Body of pancreas (tissue), 4 donors: ENCODE data around the gene ATF6. TPM values are rescaled to one million over a fixed set of nuclear protein-coding genes. Genes with fewer than 3 reads are reported as not detected.
A peak's percentile ranks its signal among the peaks of the same experiment; 100 is the strongest.

ENCODE experiments used
- ATAC-seq: fragments of 150-250 bp; one replicate; pipeline ENCODE4 v1.9.1; 2016
- DNase-seq, 4 donors: peaks; one replicate each; pipeline ENCODE4 v3.0.0-alpha.2; 2019
- H3K27ac ChIP-seq, 4 donors: fragments of 200-600 bp; sonication (generic); 1 replicate in 3 of 4; 2 replicates in 1 of 4; pipeline versions ENCODE4 v1.5.1 to v1.6.1; 2016 to 2019; ENCODE audit warnings: mild to moderate bottlenecking in 1 of 4, mixed read lengths in 1 of 4, moderate library complexity in 1 of 4
- H3K27me3 ChIP-seq, 2 donors: fragments of 200-600 bp; sonication (generic); one replicate each; pipeline ENCODE4 v1.6.0; 2016; ENCODE audit warnings: mild to moderate bottlenecking in 1 of 2
- H3K36me3 ChIP-seq, 2 donors: fragments of 200-600 bp; sonication (generic); replicated peaks in 1 of 2; 2 replicates each; pipeline ENCODE4 v1.5.1; 2016; ENCODE audit warnings: low read depth in 2 of 2; ENCODE audit not compliant: insufficient read depth in 1 of 2
- H3K4me1 ChIP-seq: fragments of 200-600 bp; sonication (generic); one replicate; pipeline ENCODE4 v1.6.0; 2016
- H3K4me3 ChIP-seq, 2 donors: fragments of 200-600 bp; sonication (generic); 1 replicate in 1 of 2; 2 replicates in 1 of 2; pipeline ENCODE4 v1.5.1; 2016 to 2019
- H3K9me3 ChIP-seq, 3 donors: fragments of 200-600 bp; sonication (generic); 1 replicate in 2 of 3; 2 replicates in 1 of 3; pipeline ENCODE4 v1.5.1; 2016
- POLR2A ChIP-seq, 3 donors: fragments of 450-650 bp; IDR thresholded peaks; one replicate each; pipeline ENCODE4 v1.6.1; 2016; ENCODE audit warnings: antibody characterized with exemption in 3 of 3, mild to moderate bottlenecking in 2 of 3
- WGBS, 2 donors: methylation state at CpG; one replicate each; pipeline ENCODE4 v1.1.5; 2017; 5-methylcytosine and 5-hydroxymethylcytosine counted together
- intact Hi-C: fragments of 100-400 bp; cut with DNase I; formaldehyde crosslinking; loops from one replicate; pipeline ENCODE4 v1.15.1; 2023
- total RNA-seq, 2 donors: library from RNA; depleted of rRNA; stranded (reverse); fragments of >200 nt; gene quantifications; one replicate each; pipeline ENCODE4 v1.1.0, GENCODE V29; 2016
- TF ChIP-seq, protein P1 (sequence below), 7 experiments: fragments of 450-650 bp in 4 of 7; fragments of 200-600 bp in 3 of 7; sonication (generic) in 3 of 7; IDR thresholded peaks; one replicate each; pipeline ENCODE4 v1.5.1; 2016 to 2019; ENCODE audit warnings: antibody characterized with exemption in 7 of 7

Gene ATF6
- total RNA-seq, 2 donors from 2014 or later = 12.5 to 16.3 TPM

DNA sequence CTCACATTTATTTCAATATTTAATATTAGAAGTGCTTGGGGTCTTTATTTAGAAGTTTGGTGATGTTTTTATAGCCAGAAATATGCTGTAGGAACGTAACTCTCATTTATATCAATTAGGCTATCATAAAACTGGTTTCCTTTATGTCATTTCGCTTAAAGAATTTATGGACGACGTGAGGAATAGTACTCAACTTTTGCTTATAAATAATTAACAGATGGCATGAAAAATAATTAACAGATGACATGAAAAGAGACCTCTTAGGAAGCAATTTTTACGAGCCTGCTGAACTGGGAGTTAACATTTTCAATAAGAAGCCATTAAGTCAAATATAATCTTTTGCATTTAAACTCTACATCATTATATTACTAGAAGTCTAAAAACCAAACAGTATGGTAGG lies 134.0 kb downstream of the ATF6 start:
- Histone ChIP-seq H3K4me1 (no peaks in the 10 kb centered on the region), H3K27ac (no peak overlapping the region), H3K36me3 (no peaks in the 10 kb centered on the region), H3K27me3 (no peaks in the 10 kb centered on the region), H3K9me3 (no peaks in the 10 kb centered on the region), H3K4me3 (no peak overlapping the region)
- intact Hi-C loops = no loop called here
- ATAC-seq (no peak), DNase-seq (no peak)
- WGBS, 2 donors = 74 to 77% methylated on average over 5 of the region's 5 CpGs
- TF ChIP-seq, protein P1, sequence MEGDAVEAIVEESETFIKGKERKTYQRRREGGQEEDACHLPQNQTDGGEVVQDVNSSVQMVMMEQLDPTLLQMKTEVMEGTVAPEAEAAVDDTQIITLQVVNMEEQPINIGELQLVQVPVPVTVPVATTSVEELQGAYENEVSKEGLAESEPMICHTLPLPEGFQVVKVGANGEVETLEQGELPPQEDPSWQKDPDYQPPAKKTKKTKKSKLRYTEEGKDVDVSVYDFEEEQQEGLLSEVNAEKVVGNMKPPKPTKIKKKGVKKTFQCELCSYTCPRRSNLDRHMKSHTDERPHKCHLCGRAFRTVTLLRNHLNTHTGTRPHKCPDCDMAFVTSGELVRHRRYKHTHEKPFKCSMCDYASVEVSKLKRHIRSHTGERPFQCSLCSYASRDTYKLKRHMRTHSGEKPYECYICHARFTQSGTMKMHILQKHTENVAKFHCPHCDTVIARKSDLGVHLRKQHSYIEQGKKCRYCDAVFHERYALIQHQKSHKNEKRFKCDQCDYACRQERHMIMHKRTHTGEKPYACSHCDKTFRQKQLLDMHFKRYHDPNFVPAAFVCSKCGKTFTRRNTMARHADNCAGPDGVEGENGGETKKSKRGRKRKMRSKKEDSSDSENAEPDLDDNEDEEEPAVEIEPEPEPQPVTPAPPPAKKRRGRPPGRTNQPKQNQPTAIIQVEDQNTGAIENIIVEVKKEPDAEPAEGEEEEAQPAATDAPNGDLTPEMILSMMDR (IDR thresholded peaks at IDR 0.05) = no peak
- TF ChIP-seq POLR2A (IDR thresholded peaks at IDR 0.05) = no peak

DNA sequence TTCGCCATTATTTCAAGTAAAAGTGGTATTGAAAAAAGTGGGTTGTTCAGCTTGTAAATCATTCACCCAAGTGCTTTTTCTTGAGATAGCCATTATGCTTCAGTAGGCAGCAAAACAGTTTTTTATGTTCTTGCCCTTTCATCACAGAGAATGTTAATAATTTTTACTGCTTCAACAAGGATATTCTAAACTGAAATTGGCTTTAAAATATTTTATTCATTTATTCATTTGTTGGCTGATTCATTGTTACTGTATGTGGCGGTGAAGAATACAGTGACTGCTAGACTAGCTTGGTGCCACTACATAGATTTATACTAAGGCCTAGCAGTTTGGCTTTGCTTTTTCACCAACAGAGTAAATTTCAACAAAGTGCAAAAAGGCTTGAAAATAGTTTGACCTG lies 136.1 kb downstream of the ATF6 start:
- Histone ChIP-seq H3K4me3 (no peak overlapping the region), H3K9me3 (no peaks in the 10 kb centered on the region), H3K27me3 (no peaks in the 10 kb centered on the region), H3K4me1 (no peaks in the 10 kb centered on the region), H3K27ac (no peak overlapping the region), H3K36me3 (no peaks in the 10 kb centered on the region)
- intact Hi-C loops = no loop called here
- no peak for TF ChIP-seq POLR2A (IDR thresholded peaks at IDR 0.05)
- TF ChIP-seq, protein P1 (IDR thresholded peaks at IDR 0.05) = no peak
- DNase-seq (no peak), ATAC-seq (no peak)
- WGBS, 2 donors = 89 to 91% methylated on average over 2 of the region's 2 CpGs

DNA sequence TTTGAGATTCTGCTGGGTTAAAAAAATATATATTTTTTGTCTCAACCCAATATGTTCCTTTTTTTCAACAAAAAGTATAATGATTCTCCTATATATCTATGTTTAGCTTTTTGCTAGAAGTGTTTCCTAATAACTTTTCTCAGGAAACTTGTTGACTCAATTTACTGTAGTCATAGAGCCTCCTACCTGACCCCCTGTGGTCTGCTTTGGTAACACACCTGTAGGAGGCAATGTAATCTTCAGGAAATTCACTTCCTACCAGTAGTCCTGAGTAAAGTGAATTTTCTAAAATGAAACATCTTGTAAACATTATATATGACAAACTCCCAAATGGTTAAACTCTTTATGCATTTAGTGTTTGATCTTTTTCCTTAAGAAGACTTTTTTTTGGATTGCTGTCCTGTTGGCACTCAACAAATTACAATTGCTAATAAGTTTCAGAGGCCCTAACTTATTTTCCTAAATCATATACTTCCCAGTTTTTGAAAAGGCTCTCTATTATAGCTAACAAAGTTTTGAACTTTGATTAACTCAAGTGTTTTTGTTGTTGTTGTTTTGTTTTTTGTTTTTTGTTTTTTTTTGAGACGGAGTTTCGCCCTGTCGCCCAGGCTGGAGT lies 139.3 kb downstream of the ATF6 start:
- peak; percentile 21 to 53 (median 41) for DNase-seq
- TF ChIP-seq POLR2A (IDR thresholded peaks at IDR 0.05) = no peak
- TF ChIP-seq, protein P1 (IDR thresholded peaks at IDR 0.05) = peak in 6 of 7 experiments; percentile 38 to 58 (median 55)
- Histone ChIP-seq H3K36me3 (no peaks in the 10 kb centered on the region), H3K4me1 (no peaks in the 10 kb centered on the region), H3K9me3 (no peaks in the 10 kb centered on the region), H3K27ac (no peak overlapping the region), H3K4me3 (no peak overlapping the region), H3K27me3 (no peaks in the 10 kb centered on the region)
- ATAC-seq = peak; percentile 59
- intact Hi-C loops = no loop called here
- WGBS, 2 donors = 97 to 98% methylated on average over 3 of the region's 3 CpGs

DNA sequence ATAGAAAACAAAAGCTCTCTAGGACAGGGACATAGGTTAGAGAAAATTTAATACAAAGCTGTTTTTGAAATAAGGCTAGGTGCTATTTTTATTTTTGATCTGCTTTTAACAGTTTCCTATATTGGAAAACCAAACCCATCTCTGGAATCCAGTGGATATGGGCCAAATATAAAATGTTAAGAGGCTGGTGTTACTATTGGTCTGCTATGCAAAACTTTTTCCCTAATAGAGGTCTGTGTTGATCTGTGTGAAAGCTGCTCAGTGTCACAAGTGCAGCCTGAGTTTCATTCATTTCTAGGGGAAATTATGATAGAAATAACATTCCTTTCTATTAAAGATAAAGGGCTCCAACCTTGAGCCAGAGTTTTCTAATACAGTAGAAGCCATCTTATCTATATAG lies 141.1 kb downstream of the ATF6 start:
- ATAC-seq = no peak

More for the DNA sequence above, 141.1 kb downstream of the ATF6 start:
- Histone ChIP-seq H3K27ac (no peak overlapping the region), H3K4me3 (no peak overlapping the region), H3K36me3 (no peaks in the 10 kb centered on the region), H3K4me1 (no peaks in the 10 kb centered on the region), H3K9me3 (no peaks in the 10 kb centered on the region), H3K27me3 (no peaks in the 10 kb centered on the region)
- DNase-seq = no peak
- intact Hi-C loops = no loop called here
- TF ChIP-seq POLR2A (IDR thresholded peaks at IDR 0.05) = no peak
- TF ChIP-seq, protein P1 (IDR thresholded peaks at IDR 0.05) = no peak
